H54 (cell line): ENCODE data around the gene UBE3B.

Source experiments
- DNase-seq: peaks from one replicate; pipeline ENCODE4 v3.0.0; 2011; ENCODE audit warnings: low spot score, mixed read lengths; ENCODE audit not compliant: insufficient read length
- FAIRE-seq: peaks from 3 replicates; lab custom pipeline; 2011; peaks lifted over from hg19 to GRCh38; lab: Jason Lieb, UNC
- POLR2A ChIP-seq: IDR thresholded peaks from 2 replicates; pipeline ENCODE4 v1.6.1; 2011; ENCODE audit warnings: low read depth, mild to moderate bottlenecking, low read length

UBE3B gene

GRCh38 chr12:109440851-109441490, 36.5 kb upstream of the UBE3B start:
- no peak for TF ChIP-seq POLR2A
- DNase-seq (no peak), FAIRE-seq (no peak)

- DNase-seq (no peak), FAIRE-seq (no peak)
- no peak for TF ChIP-seq POLR2A
Observed at GRCh38 chr12:109443794-109444193, 33.6 kb upstream of the UBE3B start.

GRCh38 chr12:109444259-109444658, 33.2 kb upstream of the UBE3B start:
- no peak for TF ChIP-seq POLR2A
- no peak for FAIRE-seq
- no peak for DNase-seq

GRCh38 chr12:109445191-109445609, 32.2 kb upstream of the UBE3B start:
- DNase-seq (no peak), FAIRE-seq (no peak)
- no peak for TF ChIP-seq POLR2A

GRCh38 chr12:109446869-109447268, 30.6 kb upstream of the UBE3B start:
- FAIRE-seq = no peak

GRCh38 chr12:109447482-109447881, 30.0 kb upstream of the UBE3B start:
- no peak for TF ChIP-seq POLR2A
- FAIRE-seq (no peak), DNase-seq (no peak)

More at GRCh38 chr12:109446869-109447268, 30.6 kb upstream of the UBE3B start:
- TF ChIP-seq POLR2A = no peak
- no peak for DNase-seq

GRCh38 chr12:109448272-109448671, 29.2 kb upstream of the UBE3B start:
- no peak for TF ChIP-seq POLR2A
- FAIRE-seq (no peak), DNase-seq (no peak)

GRCh38 chr12:109448707-109449390, 28.6 kb upstream of the UBE3B start:
- FAIRE-seq = no peak
- DNase-seq = no peak
- TF ChIP-seq POLR2A = no peak

GRCh38 chr12:109449845-109450532, 27.4 kb upstream of the UBE3B start:
- FAIRE-seq = no peak
- no peak for DNase-seq
- TF ChIP-seq POLR2A = no peak

GRCh38 chr12:109450980-109451379, 26.5 kb upstream of the UBE3B start:
- TF ChIP-seq POLR2A = no peak
- DNase-seq = no peak
- no peak for FAIRE-seq

GRCh38 chr12:109451400-109451799, 26.0 kb upstream of the UBE3B start:
- DNase-seq (no peak), FAIRE-seq (no peak)
- no peak for TF ChIP-seq POLR2A

GRCh38 chr12:109452489-109452888, 24.9 kb upstream of the UBE3B start:
- FAIRE-seq (no peak), DNase-seq (no peak)
- TF ChIP-seq POLR2A = no peak

GRCh38 chr12:109455706-109456105, 21.7 kb upstream of the UBE3B start:
- no peak for FAIRE-seq

GRCh38 chr12:109458086-109458485, 19.3 kb upstream of the UBE3B start:
- DNase-seq (no peak), FAIRE-seq (no peak)
- TF ChIP-seq POLR2A = no peak

More at GRCh38 chr12:109455706-109456105, 21.7 kb upstream of the UBE3B start:
- no peak for DNase-seq
- TF ChIP-seq POLR2A = no peak
